ENCODE measurements around the gene SORBS2. TPM values are rescaled to one million over a fixed set of nuclear protein-coding genes. Genes with fewer than 3 reads are reported as not detected.

SORBS2 gene
- total RNA-seq, 4 donors from 2014 or later = 290 to 437 (median 377) TPM

DNA sequence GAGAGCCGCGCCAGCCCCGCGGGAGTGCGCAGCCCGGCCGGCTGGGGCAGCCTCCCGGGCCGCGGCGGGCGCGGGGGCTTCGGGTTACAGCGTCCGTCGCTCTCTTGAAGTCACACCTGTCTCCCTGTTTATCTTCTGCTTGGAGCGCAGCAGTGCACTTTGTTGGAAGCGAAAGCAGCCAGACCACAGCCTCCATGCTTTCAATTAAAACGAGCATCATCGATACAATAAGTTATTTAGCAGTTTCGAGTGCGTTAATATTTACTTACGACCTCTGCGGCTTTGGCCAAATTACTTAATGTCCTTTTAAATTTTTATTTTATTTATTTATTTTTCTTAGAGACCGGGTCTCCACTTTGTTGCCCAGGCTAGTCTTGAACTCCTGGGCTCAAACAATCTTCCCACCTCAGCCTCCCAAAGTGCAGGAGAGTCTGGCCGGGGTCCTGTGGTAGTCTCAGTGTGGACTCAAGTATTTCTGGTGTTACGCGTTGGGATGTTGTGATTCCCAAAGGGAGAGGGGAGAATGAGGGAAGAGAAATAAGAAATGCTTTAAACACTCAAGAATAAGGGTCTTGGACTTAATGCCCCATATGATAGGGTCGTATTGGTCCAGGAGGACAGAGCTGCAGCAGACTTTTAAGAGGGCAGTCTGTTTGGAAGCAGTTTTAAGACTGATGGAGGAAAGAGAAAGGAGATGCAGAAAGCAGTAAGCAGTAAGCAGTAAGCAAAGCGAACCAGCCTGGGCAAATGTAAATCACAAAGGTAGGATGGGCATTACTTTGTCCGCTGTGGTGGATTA is 276.2 kb downstream of the SORBS2 start:
- TF ChIP-seq CTCF (IDR thresholded peaks at IDR 0.05) (no peak), POLR2A (IDR thresholded peaks at IDR 0.05) (peak in 1 of 2 donors; percentile 54)
- peak overlapping the region in 1 of 3 donors; percentile 76 for H3K4me3 ChIP-seq (replicated peaks in 1 of 3)
- peaks cover under 1 to 9% of the 10 kb centered on the region in 2 donors for H3K4me1 ChIP-seq
- intact Hi-C loops (cut with DNase I) = no loop called here
- 15 to 26% methylated on average over 15 to 24 of the region's 32 CpGs for WGBS, 2 donors
- no peaks in the 10 kb centered on the region for H3K36me3 ChIP-seq
- DNase-seq = no peak
- H3K27me3 ChIP-seq = no peaks in the 10 kb centered on the region
- peak overlapping the region; percentile 84 to 96 (median 91) for H3K27ac ChIP-seq
- no peaks in the 10 kb centered on the region for H3K9me3 ChIP-seq

Small RNA genes lying within 50 kb of the gene (small RNA-seq; reads per million reads assigned to genes)
- not detected for gene RF00019

Data from thyroid gland (tissue), 4 donors.